CD4-positive, alpha-beta T cell treated with Interleukin-15 for 4 hours (primary cell): ENCODE results near the gene VEGFA.

Source experiments
- DNase-seq: peaks from one replicate; pipeline ENCODE4 v3.0.0-alpha.2; 2020; ENCODE audit warnings: low spot score

VEGFA gene

DNA sequence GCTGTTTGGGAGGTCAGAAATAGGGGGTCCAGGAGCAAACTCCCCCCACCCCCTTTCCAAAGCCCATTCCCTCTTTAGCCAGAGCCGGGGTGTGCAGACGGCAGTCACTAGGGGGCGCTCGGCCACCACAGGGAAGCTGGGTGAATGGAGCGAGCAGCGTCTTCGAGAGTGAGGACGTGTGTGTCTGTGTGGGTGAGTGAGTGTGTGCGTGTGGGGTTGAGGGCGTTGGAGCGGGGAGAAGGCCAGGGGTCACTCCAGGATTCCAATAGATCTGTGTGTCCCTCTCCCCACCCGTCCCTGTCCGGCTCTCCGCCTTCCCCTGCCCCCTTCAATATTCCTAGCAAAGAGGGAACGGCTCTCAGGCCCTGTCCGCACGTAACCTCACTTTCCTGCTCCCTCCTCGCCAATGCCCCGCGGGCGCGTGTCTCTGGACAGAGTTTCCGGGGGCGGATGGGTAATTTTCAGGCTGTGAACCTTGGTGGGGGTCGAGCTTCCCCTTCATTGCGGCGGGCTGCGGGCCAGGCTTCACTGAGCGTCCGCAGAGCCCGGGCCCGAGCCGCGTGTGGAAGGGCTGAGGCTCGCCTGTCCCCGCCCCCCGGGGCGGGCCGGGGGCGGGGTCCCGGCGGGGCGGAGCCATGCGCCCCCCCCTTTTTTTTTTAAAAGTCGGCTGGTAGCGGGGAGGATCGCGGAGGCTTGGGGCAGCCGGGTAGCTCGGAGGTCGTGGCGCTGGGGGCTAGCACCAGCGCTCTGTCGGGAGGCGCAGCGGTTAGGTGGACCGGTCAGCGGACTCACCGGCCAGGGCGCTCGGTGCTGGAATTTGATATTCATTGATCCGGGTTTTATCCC, at the start of gene VEGFA:
VEGFA (plus strand) TSS at position 686 of the 846 bp plus-strand sequence.
- DNase-seq: peak; percentile 86

DNA sequence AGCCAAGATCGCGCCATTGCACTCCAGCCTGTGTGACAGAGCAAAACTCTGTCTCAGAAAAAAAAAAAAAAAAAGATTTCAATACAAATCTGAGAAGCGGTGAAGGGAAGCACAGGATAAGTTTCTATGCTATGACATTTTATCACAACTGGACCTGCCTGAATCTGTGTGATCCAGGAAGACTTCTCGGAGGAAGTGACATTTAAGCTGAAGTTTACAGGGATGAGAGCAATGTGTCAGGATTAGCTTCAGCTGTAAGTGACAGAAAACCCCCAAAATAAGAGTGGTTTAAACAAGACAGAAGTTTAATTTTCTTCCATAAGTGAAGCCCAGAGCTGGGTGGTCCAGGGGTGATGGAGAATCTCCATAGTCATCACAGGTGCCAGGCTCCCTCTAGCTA, 49.0 kb upstream of the VEGFA start:
- no peak for DNase-seq

DNA sequence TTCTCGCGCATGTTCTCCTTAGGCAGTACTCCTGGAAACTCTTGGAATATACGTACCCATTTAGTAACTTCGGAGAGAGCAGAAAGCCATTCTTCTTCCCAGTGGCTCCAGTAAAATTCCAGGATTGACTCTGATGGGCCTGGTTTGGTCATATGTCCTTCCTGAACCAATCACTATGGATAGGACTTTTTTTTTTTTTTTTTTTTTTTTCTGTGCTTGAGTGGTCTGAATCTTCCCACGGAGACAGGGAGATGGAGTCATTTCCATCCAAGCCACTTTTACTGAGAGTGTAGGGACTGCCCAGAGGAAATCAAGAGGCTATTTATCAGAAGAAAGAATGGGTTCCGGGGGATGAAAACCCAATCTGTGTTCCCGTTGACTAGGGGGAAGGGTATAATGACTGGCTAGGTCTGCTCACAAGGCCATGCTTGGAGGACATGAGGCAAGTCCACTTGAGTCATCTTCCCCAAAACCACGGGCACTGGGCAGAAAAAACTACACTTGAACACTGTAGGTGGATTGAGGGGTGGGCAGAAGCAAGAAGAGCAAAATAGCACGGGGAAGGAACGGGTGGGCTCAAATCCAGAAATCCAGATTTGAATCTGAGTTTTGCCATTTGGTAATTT, 47.0 kb upstream of the VEGFA start:
- DNase-seq: no peak

DNA sequence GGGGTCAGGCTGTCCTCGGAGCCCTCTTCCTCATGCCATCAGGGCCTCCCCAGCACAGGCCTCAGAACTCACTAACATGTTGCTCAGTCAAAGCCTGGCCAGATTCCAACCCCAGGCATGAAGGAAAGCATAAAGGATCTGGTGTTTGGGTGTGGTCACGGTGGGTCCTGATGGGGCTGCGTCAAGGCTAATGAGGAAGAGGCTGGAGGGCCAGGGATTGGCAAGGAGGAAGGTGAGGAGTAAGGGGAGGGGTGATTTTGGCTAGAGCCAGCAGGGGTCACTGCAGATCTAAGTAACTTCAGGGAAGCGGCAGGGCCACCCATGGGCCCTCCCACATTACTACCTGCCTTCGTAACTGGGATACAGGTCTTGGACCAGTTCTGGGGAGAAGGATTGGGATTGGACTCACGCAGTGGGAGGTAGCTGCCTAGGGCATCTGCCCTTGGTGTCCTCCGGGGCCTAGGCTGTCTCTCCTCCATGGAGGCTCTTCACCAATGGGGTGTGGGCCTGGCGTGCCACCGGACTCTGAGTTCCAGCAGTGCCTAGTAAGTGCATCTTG, 46.2 kb upstream of the VEGFA start:
- peak; percentile 48 for DNase-seq

DNA sequence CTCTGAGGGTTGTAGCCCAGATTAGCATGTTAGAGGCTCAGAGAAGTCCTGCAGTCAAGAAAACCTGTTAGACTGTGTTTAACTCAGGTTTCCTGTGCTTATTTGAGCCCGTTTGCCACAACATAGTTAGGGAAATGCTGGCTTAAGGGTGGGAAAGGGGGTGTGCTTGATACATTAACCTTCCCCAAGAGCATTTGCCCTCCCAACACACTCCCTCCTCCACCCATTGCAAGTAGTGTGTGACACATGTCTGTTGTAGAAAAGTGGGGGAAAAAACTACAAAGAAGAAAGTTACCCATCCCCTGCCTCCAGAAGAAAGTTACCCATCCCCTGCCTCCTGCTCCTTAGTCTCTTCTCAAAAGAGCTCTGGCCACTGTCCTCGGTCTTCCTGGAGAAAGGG, 45.7 kb upstream of the VEGFA start:
- DNase-seq: no peak

DNA sequence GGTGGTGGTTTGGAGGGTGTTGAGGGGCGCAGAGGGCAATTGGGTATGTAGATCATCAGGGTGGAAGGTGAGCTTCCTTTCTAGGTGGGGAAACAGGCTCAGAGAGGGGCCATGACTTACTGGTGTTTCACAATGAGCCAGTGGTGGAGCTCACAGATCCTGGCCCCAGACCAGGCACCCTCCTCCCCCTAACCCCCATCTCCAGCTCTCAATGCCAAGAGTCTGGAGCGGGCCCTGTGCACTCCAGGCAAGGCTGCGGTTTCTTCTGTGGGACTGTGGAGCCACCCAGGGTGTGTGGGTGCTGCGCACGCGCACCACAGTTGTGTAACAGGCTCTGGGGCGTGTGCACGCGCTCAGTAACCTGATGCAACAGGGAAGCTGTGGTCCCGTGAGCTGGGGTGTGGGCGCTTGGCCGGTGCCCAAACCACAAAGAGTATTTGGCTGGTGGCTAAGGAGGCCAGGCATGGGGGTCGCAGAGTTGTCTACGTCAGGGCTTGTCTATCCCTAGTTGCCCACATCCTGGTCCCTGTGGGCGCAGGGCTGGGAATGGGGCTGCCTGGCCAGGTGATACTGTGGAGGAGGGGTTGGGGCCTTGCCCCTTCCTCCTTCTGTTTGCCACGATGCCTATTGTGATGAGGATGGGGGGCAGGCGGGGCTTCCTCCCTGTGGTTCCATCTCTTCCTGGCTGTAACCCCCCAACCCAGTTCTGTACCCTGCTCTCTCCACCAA, 44.9 kb upstream of the VEGFA start:
- DNase-seq: peak; percentile 43

DNA sequence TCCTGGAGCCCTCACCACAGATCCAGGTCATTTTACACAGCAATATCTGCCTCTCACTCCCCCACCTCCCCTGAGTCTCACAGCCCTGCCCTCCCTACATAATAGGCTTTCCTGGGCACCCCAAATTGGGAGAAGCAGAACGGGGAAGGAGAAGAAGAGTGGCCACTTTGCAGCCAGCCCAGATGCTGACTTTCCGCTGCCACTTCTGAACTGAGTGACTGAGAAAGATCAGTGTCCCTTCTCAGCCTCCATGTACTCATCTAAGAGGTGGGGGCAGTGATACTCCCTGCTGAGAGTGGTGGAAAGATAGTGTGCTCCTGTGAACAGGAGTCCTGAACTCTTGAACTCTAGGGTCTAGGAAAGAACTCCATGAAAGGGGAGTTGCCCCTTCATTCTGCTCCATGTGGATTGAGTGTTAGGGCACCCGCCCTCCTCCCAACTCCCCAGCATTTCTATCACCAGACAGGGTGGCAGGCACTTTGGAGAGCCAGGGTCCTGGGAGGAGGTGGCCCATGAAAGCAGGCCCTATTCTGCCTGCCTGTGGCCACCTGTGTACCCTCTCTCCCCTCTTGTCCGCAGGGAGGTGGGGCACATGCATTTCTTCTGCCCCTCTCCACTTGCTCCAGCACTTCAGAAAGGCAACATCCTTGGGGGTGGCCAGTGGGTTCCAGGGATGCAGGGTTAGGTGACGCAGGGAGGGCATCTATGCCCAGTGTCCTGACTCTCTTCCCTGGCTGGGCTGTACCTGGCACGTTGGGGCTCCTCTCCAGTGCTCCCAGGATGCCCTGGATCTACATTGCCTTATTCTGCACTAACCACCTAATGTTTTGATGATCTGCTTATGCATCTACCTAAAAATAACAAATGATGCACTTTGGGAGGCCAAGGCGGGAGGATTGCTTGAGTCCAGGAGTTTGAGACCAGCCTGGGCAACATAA, 44.1 kb upstream of the VEGFA start:
- no peak for DNase-seq

DNA sequence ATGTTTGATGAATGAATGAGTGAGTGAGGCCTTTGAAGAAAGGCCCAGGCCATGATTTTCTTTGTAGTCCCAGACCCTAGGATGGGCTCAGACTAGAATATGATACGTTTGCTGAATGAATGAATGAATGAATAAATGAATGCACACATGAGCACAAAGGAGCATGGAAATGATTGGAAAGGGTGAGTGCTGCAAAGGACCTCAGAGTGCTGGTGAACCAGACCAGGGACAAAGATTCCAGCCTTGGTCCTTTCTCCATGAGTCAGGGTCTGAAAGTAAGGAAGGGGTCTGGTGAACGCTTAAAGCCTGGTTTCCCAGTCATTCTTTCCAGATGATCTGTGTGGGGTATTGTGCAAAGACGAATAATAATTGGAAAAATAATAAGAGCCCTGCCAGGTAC, 42.4 kb upstream of the VEGFA start:
- DNase-seq: no peak

DNA sequence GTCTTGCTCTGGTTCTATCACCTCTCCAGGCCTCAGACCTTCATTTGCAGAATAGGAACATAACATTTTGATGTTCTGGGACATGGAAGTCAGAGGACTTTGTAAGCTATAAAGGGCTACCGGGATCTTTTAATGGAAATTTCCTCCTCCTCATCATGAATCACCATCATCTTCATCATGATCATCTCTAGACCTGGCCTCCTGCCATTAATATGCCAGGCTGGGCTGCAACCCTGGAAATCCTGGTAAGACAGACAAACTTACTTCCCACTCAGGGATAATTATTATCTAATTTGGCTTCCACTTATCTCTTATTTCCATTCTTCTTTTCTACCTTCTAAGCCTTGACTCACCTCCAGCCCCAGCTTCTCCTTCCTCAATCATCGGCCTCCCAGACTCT, 41.4 kb upstream of the VEGFA start:
- DNase-seq: no peak

DNA sequence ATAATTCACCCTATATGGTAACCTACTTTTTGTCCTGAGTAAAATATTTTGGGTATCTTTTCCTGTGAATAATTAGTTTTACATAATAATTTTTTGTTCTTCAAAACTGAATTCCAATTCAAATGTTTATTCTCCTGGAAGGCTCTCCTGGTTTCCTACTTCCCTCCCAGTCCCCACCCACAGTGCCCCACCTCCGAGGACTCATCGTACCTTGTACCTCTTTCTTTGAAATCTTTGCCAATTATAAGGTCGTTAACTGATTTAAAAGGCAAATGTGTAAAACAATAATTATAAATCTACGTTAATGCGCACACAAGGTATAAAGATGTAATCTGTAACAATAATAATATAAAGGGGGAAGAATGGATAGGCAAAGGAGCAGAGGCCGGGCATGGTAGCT, 40.5 kb upstream of the VEGFA start:
- no peak for DNase-seq

DNA sequence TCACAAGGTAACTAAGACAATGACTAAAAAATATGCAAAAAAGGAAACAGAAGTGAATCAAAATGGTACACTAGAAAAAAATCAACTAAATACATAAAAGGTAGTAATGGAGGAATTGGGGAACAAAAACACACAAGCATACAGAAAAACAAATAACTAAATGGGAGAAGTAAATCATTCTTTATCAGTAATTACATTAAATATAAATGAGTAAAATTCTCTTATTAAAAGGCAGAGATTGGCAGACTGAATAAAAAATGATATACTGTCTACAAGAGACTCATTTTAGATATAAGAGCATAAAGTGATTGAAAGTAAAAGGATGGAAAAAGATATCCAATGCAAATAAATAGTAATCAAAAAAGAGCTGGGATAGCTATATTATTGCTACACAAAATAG, 39.4 kb upstream of the VEGFA start:
- DNase-seq: no peak

DNA sequence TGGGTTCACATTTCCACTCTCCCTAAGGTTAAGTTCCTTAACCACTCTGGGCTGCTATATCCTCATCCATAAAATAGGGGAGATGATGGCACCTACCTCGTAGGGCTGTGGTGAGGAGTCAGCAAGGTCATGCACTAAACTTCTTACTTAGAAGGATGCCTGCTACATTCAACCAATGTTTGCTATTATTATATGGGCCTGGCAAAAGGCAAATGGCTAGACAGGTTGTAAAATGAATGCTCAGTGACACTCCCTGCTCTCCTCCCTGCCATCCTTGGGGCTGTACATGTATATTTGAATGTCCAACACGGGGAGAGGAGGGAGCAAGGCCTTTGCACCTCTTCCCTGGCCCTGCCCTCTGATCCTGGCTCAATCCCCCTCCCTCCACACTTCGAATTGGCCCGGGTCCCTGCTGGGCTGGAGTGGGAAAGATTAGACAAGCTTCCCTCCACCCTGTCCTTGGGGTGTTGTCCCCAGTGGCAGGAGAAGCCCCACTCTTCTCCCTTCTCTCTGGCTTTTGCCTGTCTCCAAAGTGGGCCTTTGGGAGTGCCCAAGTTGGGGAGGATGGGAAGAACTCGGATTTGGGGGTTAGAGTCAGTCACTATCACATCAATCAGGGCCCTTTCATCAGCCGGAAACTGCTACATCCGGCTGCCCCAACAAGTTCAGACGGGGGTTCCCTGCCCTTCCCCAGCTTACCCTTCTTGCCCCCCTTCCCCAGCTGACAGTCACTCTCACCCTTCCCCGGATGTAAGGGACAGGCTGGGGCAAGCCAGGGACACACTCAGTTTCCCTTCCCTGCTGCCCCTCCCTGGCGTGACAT, 36.3 kb upstream of the VEGFA start:
- peak; percentile 24 for DNase-seq

DNA sequence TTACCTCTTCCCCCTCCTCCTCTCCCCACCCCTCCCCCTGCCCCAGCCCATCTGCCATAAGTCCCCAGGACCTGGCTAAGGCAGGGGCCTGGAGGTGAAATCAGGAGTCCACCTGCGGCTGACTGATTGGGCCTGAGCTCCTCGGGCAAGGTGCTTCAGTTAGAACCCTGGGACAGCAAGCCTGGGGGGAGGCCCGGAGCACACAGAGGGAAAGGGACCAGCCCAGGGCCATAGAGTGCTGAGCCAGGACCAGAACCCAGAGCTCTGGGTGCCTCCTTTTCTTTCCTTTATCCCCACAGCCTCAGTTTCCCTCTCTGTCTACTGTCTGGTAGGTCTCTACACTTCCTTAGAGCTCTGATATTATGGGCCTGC, 35.7 kb upstream of the VEGFA start:
- no peak for DNase-seq

DNA sequence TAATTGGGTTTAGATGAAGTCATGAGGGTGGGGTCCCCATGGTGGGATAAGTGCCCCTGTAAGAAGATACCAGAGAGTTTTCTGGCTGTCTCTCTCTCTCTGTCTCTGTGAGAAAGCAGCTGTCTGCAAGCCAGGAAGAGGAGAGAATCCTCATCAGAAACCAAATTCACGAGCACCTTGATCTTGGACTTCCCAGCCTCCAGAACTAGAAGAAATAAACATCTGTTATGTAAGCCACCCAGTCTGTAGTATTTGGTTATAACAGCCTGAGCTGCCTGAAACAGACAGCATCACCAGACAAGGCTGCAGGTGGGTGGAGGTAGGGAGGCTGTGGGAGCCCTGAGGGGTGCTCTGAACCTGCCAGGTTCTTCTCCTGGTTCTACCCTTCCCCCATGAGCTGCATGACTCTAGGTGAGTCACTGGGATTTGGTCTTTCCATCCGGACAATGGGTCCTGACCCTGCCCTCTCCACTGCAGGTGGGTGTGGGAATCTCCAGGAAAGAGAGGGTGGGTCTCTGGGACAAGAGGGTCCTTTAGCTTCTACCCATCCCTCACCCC, 34.3 kb upstream of the VEGFA start:
- DNase-seq: no peak

DNA sequence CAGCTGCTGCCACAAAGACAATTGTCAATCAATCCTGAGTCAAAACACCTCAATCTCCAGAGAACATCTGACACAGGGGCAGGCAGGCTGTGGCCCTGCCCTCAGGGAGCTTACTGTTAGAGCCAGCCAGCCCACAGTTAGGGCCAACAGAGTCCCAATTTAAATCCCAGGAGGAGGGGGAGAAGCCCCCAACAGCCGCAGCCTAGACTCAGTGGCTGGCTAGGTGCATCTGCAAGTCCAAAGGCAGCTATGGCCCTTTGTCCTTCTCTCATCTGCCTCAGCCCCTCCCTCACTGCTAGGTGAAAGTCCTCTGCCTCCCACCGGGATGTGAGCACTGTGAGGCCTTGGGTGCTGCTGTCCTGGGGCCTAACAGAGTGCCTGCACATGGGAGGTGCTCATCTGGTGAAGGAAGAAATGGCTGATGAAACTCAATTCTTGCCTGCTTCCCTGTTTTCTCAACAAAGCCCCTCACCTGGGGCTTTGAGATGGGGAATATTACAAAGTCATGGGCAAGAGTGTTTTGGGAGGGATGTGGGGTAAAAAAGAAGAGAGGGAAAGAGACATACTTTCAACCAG, 33.7 kb upstream of the VEGFA start:
- no peak for DNase-seq

DNA sequence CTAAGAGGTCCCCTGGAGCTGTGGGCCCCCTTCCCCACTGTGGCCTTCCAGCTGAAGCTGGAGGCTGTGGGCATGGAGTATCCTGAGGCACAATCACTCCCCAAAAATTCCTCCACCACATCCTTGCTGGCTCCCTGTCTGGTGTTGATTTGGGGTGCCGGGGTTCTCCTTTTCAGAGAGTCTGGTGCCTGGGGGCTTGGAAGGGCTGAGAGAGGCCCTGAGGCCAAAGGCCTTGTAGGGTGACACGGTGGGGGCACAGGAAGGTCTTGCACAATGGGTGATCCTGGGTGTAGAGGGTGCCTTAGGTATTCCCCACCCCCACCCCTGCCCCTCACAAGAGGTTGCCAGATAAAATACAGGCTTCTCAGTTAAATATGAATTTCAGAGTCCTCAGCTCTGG, 33.2 kb upstream of the VEGFA start:
- DNase-seq: no peak

DNA sequence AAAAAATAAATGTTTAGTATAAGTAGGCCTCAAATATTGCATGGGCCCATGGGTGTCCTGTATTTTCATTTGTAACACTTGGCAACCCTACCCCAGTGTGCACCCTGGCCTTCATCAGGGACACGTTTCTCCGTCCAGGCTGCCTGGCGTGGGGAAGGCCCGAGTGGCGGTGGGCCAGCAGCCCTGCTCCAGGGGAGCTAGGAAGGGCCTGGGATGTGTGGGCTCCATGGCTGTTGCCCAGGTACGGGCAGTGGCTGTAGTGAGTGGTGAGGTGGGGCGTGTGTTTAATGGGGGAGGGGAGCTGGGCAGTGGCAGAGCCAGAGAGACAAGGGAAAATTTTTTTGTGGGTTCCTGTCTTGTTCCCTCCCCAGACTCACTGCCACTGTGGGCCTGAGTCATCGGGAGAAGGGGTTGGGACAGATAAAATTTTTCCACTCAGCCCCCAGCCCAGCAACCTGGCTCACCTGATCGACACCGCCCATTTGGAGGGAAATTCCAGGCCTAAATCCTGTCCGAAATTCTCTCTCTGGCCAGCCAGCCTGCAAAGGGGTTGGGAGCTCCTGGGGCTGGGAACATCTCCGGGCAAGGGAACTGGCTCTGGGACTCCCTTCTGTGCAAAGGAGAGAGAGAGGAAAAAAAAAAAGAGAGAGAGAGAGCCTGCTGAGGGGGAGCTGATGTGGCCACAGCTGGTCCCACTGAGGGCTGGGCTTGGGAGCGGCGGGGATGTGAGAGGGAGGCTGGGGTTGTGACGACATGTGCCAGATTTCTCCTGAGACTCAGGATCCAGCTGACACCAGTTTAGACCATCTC, 32.5 kb upstream of the VEGFA start:
- no peak for DNase-seq

DNA sequence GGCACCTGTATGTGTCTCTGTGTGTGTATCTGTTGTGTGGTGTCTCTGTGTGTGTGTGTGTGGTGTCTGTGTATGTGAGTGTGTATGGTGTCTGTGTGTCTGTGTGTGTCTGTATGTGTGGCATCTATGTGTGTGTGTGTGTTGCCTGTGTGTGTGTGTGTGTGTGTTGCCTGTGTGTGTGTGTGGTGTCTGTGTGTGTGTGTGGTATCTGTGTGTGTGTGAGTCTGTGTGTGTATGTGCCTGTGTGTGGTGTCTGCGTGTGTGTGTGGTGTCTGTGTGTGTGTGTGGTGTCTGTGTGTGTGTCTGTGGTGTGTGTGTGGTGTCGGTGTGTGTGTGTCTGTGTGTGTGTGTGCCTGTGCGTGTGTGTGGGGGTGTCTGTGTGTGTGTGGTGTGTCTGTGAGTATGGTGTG, 31.7 kb upstream of the VEGFA start:
- no peak for DNase-seq
